ENCODE results near the gene KIF18B. TPM values are rescaled to one million over a fixed set of nuclear protein-coding genes. Genes with fewer than 3 reads are reported as not detected.

KIF18B gene
- total RNA-seq, 1 donor from 2014 or later = 20.2 TPM

- H3K4me3 Mint-ChIP-seq = no peak overlapping the region
- H3K9me3 Mint-ChIP-seq = no peaks in the 10 kb centered on the region
- H3K4me1 Mint-ChIP-seq = peaks cover 6% of the 10 kb centered on the region
- no peaks in the 10 kb centered on the region for H3K36me3 Mint-ChIP-seq
- H3K27me3 Mint-ChIP-seq (ENCODE audit: low read depth) = peaks cover 33% of the 10 kb centered on the region
- DNase-seq (ENCODE audit: low spot score in 2 of 2, unreplicated experiment in 2 of 2) = no peak
- H3K27ac Mint-ChIP-seq = no peak overlapping the region
- no peak for TF ChIP-seq CTCF (IDR thresholded peaks at IDR 0.05; ENCODE audit: unreplicated experiment)
Measured at GRCh38 chr17:44989552-44990138, 42.1 kb upstream of the KIF18B start.

- TF ChIP-seq CTCF (IDR thresholded peaks at IDR 0.05; ENCODE audit: unreplicated experiment) = no peak
- Mint-ChIP-seq H3K27me3 (ENCODE audit: low read depth) (peaks cover 28% of the 10 kb centered on the region), H3K4me1 (peaks cover 6% of the 10 kb centered on the region), H3K9me3 (no peaks in the 10 kb centered on the region), H3K27ac (no peak overlapping the region), H3K36me3 (no peaks in the 10 kb centered on the region), H3K4me3 (no peak overlapping the region)
- no peak for DNase-seq (ENCODE audit: low spot score in 2 of 2, unreplicated experiment in 2 of 2)
Measured at GRCh38 chr17:44988044-44988942, 40.7 kb upstream of the KIF18B start.

- peaks cover 43% of the 10 kb centered on the region for H3K27me3 Mint-ChIP-seq (ENCODE audit: low read depth)
- no peaks in the 10 kb centered on the region for H3K36me3 Mint-ChIP-seq
- no peak for DNase-seq (ENCODE audit: low spot score in 2 of 2, unreplicated experiment in 2 of 2)
- no peak overlapping the region for H3K27ac Mint-ChIP-seq
- H3K4me1 Mint-ChIP-seq = peaks cover 6% of the 10 kb centered on the region
- H3K4me3 Mint-ChIP-seq = no peak overlapping the region
- no peak for TF ChIP-seq CTCF (IDR thresholded peaks at IDR 0.05; ENCODE audit: unreplicated experiment)
- no peaks in the 10 kb centered on the region for H3K9me3 Mint-ChIP-seq
Measured at GRCh38 chr17:44983563-44983962, 36.0 kb upstream of the KIF18B start.

- H3K27ac Mint-ChIP-seq = no peak overlapping the region
- no peaks in the 10 kb centered on the region for H3K36me3 Mint-ChIP-seq
- TF ChIP-seq CTCF (IDR thresholded peaks at IDR 0.05; ENCODE audit: unreplicated experiment) = no peak
- H3K4me1 Mint-ChIP-seq = peaks cover 9% of the 10 kb centered on the region
- peaks cover 49% of the 10 kb centered on the region for H3K27me3 Mint-ChIP-seq (ENCODE audit: low read depth)
- DNase-seq (ENCODE audit: low spot score in 2 of 2, unreplicated experiment in 2 of 2) = no peak
- no peak overlapping the region for H3K4me3 Mint-ChIP-seq
- H3K9me3 Mint-ChIP-seq = no peaks in the 10 kb centered on the region
Measured at GRCh38 chr17:44982113-44982702, 34.6 kb upstream of the KIF18B start.

GRCh38 chr17:44981221-44981968 lies 33.8 kb upstream of the KIF18B start:
- no peak for TF ChIP-seq CTCF (IDR thresholded peaks at IDR 0.05; ENCODE audit: unreplicated experiment)
- H3K4me3 Mint-ChIP-seq = no peak overlapping the region
- no peaks in the 10 kb centered on the region for H3K9me3 Mint-ChIP-seq
- peaks cover 8% of the 10 kb centered on the region for H3K4me1 Mint-ChIP-seq
- peaks cover 53% of the 10 kb centered on the region for H3K27me3 Mint-ChIP-seq (ENCODE audit: low read depth)
- no peak overlapping the region for H3K27ac Mint-ChIP-seq
- DNase-seq (ENCODE audit: low spot score in 2 of 2, unreplicated experiment in 2 of 2) = no peak
- H3K36me3 Mint-ChIP-seq = no peaks in the 10 kb centered on the region
